Endothelial cell (in vitro differentiated cells): ENCODE measurements around the gene CORO2B. TPM values are rescaled to one million over a fixed set of nuclear protein-coding genes. Genes with fewer than 3 reads are reported as not detected.

Source experiments
- DNase-seq: peaks from one replicate; pipeline ENCODE4 v3.0.0; 2021; ENCODE audit warnings: low spot score
- H3K27ac Mint-ChIP-seq: one replicate; pipeline ENCODE4 v1.8.0; 2021; ENCODE audit warnings: mixed read lengths, inconsistent platforms; ENCODE audit not compliant: unreplicated experiment
- H3K27me3 Mint-ChIP-seq: one replicate; pipeline ENCODE4 v1.8.0; 2021; ENCODE audit warnings: mild to moderate bottlenecking, moderate library complexity, mixed read lengths, inconsistent platforms; ENCODE audit not compliant: unreplicated experiment
- H3K36me3 Mint-ChIP-seq: one replicate; pipeline ENCODE4 v1.8.0; 2021; ENCODE audit warnings: mild to moderate bottlenecking, low read depth, mixed read lengths, inconsistent platforms; ENCODE audit not compliant: unreplicated experiment
- H3K4me1 Mint-ChIP-seq: one replicate; pipeline ENCODE4 v1.8.0; 2021; ENCODE audit warnings: mild to moderate bottlenecking, mixed read lengths, inconsistent platforms; ENCODE audit not compliant: unreplicated experiment
- H3K4me3 Mint-ChIP-seq: one replicate; pipeline ENCODE4 v1.8.0; 2021; ENCODE audit warnings: mild to moderate bottlenecking, mixed read lengths, inconsistent platforms; ENCODE audit not compliant: unreplicated experiment
- H3K9me3 Mint-ChIP-seq: one replicate; pipeline ENCODE4 v1.8.0; 2021; ENCODE audit warnings: mixed read lengths, inconsistent platforms; ENCODE audit not compliant: unreplicated experiment
- total RNA-seq: library from RNA; stranded (reverse); fragmentation: NEBNext Ultra II Directional; extraction: Animal tissue kit (Norgen Biotek cat#: 25700); gene quantifications from one replicate; pipeline ENCODE4 v1.2.1, GENCODE V29; 2021; ENCODE audit not compliant: unreplicated experiment
- TF ChIP-seq, protein P1 (sequence below): fragments of 200-600 bp; sonication (generic); IDR thresholded peaks from one replicate; pipeline ENCODE4 v1.5.0; 2021; ENCODE audit warnings: antibody characterized with exemption; ENCODE audit not compliant: unreplicated experiment

The CORO2B gene
- total RNA-seq, 1 donor from 2014 or later: 71.7 TPM

- no peak for DNase-seq
- TF ChIP-seq, protein P1, sequence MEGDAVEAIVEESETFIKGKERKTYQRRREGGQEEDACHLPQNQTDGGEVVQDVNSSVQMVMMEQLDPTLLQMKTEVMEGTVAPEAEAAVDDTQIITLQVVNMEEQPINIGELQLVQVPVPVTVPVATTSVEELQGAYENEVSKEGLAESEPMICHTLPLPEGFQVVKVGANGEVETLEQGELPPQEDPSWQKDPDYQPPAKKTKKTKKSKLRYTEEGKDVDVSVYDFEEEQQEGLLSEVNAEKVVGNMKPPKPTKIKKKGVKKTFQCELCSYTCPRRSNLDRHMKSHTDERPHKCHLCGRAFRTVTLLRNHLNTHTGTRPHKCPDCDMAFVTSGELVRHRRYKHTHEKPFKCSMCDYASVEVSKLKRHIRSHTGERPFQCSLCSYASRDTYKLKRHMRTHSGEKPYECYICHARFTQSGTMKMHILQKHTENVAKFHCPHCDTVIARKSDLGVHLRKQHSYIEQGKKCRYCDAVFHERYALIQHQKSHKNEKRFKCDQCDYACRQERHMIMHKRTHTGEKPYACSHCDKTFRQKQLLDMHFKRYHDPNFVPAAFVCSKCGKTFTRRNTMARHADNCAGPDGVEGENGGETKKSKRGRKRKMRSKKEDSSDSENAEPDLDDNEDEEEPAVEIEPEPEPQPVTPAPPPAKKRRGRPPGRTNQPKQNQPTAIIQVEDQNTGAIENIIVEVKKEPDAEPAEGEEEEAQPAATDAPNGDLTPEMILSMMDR: no peak
- Mint-ChIP-seq H3K9me3 (no peaks in the 10 kb centered on the region), H3K36me3 (no peaks in the 10 kb centered on the region), H3K27me3 (peaks cover 13% of the 10 kb centered on the region), H3K4me3 (no peak overlapping the region), H3K27ac (no peak overlapping the region), H3K4me1 (peaks cover 34% of the 10 kb centered on the region)
Observed at GRCh38 chr15:68572921-68573320, 5.9 kb upstream of the CORO2B start.

GRCh38 chr15:68574046-68574445 is 4.7 kb upstream of the CORO2B start:
- peaks cover 29% of the 10 kb centered on the region for H3K4me1 Mint-ChIP-seq
- DNase-seq: no peak
- no peak overlapping the region for H3K27ac Mint-ChIP-seq
- H3K27me3 Mint-ChIP-seq: peaks cover 14% of the 10 kb centered on the region
- H3K9me3 Mint-ChIP-seq: no peaks in the 10 kb centered on the region
- TF ChIP-seq, protein P1: no peak
- no peaks in the 10 kb centered on the region for H3K36me3 Mint-ChIP-seq
- H3K4me3 Mint-ChIP-seq: no peak overlapping the region

DNA sequence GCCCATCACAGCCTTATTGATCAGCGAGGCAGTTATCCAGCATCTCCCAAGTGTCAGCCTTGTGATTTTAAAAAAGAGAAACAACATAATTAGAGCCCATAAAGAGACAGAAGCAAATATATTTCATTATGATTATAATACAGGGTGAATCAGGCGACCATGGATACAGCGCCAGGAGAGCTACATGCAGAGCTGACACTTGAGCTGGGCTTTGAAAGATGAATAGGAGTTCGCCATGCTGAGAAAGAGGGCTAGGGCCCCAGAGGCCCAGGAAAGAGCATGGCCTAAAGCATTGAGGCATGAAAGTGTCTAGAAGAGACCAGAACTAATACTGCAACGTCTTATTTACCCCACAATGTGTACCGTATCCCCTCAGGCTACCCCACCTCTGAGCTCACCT is 4.2 kb upstream of the CORO2B start:
- no peaks in the 10 kb centered on the region for H3K9me3 Mint-ChIP-seq
- no peaks in the 10 kb centered on the region for H3K36me3 Mint-ChIP-seq
- H3K4me1 Mint-ChIP-seq: peaks cover 30% of the 10 kb centered on the region
- no peak overlapping the region for H3K27ac Mint-ChIP-seq
- TF ChIP-seq, protein P1: no peak
- no peak overlapping the region for H3K4me3 Mint-ChIP-seq
- H3K27me3 Mint-ChIP-seq: peaks cover 14% of the 10 kb centered on the region
- DNase-seq: no peak

DNA sequence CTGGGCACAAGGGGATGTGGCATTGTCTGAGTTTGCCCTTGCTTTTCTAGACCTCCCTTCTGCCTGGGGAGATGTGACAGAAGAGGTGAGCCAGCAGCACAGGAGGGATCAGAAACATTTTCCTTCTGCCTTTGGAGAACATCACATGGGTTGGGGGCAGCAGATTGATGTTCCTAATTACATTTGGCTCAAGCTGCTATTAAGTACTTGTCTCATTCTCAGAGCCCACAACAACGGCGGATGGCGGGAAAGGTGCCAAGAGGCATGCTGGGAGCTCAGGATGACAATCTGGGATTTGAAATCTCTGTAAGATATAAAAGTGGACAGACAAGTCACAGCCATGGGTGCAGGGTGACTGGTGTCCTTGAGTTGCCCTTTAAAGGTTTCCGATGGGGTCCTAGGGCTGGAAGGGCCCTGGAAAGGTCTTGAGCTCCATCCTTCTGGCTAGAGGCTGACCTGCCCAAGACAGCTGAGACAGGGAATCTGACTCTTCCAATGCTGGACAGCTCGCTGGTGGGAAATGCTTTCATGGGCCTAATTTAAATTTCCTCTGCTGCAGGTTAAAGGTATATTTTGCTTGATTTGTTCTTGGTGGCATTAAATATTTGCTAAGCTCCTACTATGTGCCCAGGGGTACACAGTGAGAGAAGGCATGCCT is 2.4 kb upstream of the CORO2B start:
- TF ChIP-seq, protein P1: no peak
- Mint-ChIP-seq H3K36me3 (peaks cover 3% of the 10 kb centered on the region), H3K4me3 (peak overlapping the region; percentile 72), H3K4me1 (peaks cover 41% of the 10 kb centered on the region), H3K9me3 (no peaks in the 10 kb centered on the region), H3K27ac (peak overlapping the region; percentile 58), H3K27me3 (peaks cover 22% of the 10 kb centered on the region)
- DNase-seq: no peak

- H3K4me3 Mint-ChIP-seq: peak overlapping the region; percentile 93
- H3K27ac Mint-ChIP-seq: peak overlapping the region; percentile 91
- peak; percentile 75 for DNase-seq
- peaks cover 54% of the 10 kb centered on the region for H3K4me1 Mint-ChIP-seq
- TF ChIP-seq, protein P1: peak; percentile 40
- H3K27me3 Mint-ChIP-seq: peaks cover 25% of the 10 kb centered on the region
- no peaks in the 10 kb centered on the region for H3K9me3 Mint-ChIP-seq
- H3K36me3 Mint-ChIP-seq: peaks cover 3% of the 10 kb centered on the region
Observed at GRCh38 chr15:68578175-68578979, 416 bp upstream of the CORO2B start.
